Renal cortex interstitium (tissue), 11 donors: Measurements from ENCODE around the gene ASPA. TPM values are rescaled to one million over a fixed set of nuclear protein-coding genes. Genes with fewer than 3 reads are reported as not detected.

Experiments used
- DNase-seq, 11 donors: peaks; one replicate each; pipeline ENCODE4 v3.0.0-alpha.2; 2013; ENCODE audit warnings: low read depth in 9 of 11, low spot score in 4 of 11; ENCODE audit errors: extremely low read depth in 1 of 11
- polyA plus RNA-seq, 3 donors: library from polyadenylated mRNA; unstranded; fragments of 120-200 nt; gene quantifications; one replicate each; pipeline ENCODE4 v1.2.1, GENCODE V29; 2013; ENCODE audit not compliant: insufficient read length in 3 of 3

The ASPA gene
- polyA plus RNA-seq, 3 donors: 20.8 to 31.7 (median 27.2) TPM

GRCh38 chr17:3549610-3550162, 73.9 kb downstream of the ASPA start:
- no peak for DNase-seq

GRCh38 chr17:3551189-3551588, 75.4 kb downstream of the ASPA start:
- no peak for DNase-seq

- DNase-seq: no peak
These were observed 77.1 kb downstream of the ASPA start for GRCh38 chr17:3552916-3553315.

Other genes starting within 250 kb of the ASPA start
- gene OR3A1, start 177.6 kb upstream of the ASPA start, polyA plus RNA-seq: under 1 TPM in 2 of 3 donors, not detected in 1; 0.12 to 0.24 TPM
- gene OR3A2, start 89.7 kb upstream of the ASPA start, polyA plus RNA-seq: 1 to 10 TPM in 1 of 3 donors, under 1 TPM in 2; 0.20 to 3.1 (median 0.39) TPM
- under 1 TPM in 1 of 3 donors, not detected in 2; 0.07 TPM for gene OR1E1, start 77.6 kb upstream of the ASPA start, polyA plus RNA-seq
- gene OR3A3, start 64.6 kb upstream of the ASPA start, polyA plus RNA-seq: under 1 TPM; 0.06 to 0.11 (median 0.06) TPM
- gene OR1E2, start 42.2 kb upstream of the ASPA start, polyA plus RNA-seq: not detected
- under 1 TPM; 0.36 to 0.65 (median 0.40) TPM for gene SPATA22, start 4.2 kb upstream of the ASPA start, polyA plus RNA-seq
- 1 to 10 TPM in 2 of 3 donors, under 1 TPM in 1; 0.88 to 1.1 (median 1.1) TPM for gene TRPV3, start 81.8 kb downstream of the ASPA start, polyA plus RNA-seq
- gene TRPV1, start 133.4 kb downstream of the ASPA start, polyA plus RNA-seq: 10 to 100 TPM in 1 of 3 donors, 1 to 10 TPM in 2; 7.6 to 12.4 (median 9.0) TPM
- gene SHPK, start 160.3 kb downstream of the ASPA start, polyA plus RNA-seq: 10 to 100 TPM; 15.4 to 16.5 (median 15.7) TPM
- gene CTNS, start 160.8 kb downstream of the ASPA start, polyA plus RNA-seq: 10 to 100 TPM; 18.7 to 27.2 (median 20.2) TPM
- 100 to 1,000 TPM in 1 of 3 donors, 10 to 100 TPM in 2; 88.5 to 113 (median 90.6) TPM for gene TAX1BP3, start 192.6 kb downstream of the ASPA start, polyA plus RNA-seq
- 10 to 100 TPM; 21.0 to 35.3 (median 31.8) TPM for gene EMC6, start 192.8 kb downstream of the ASPA start, polyA plus RNA-seq
- 1 to 10 TPM; 1.3 to 1.4 (median 1.3) TPM for gene P2RX5, start 220.2 kb downstream of the ASPA start, polyA plus RNA-seq
- 1 to 10 TPM; 2.7 to 4.9 (median 3.8) TPM for gene HASPIN, start 247.9 kb downstream of the ASPA start, polyA plus RNA-seq